GM12801 (cell line): ENCODE measurements around the gene TMEM266.

ENCODE experiments used
- TF ChIP-seq, protein P1 (sequence below): IDR thresholded peaks from one replicate; pipeline ENCODE4 v1.5.1; 2011; ENCODE audit warnings: control low read depth; ENCODE audit not compliant: insufficient read length; ENCODE audit errors: extremely low read depth

TMEM266 gene

DNA sequence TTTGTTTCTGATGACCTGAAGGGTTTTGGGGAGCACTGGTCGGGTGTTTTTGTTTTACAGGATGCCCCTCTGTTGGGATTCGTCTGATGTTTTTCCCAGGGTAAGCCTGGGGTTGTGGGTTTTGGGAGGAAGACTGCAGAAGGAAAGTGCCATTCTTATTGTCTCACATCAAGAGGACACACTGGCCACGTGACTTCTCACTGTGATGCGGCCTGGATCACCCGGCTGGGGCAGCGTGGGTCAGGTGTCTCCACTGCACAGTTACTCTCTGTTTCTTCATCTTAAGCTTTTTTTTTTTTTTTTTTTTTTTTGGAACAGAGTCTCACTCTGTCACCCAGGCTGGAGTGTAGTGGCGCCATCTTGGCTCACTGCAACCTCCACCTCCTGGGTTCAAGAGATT is 120.5 kb downstream of the TMEM266 start:
- TF ChIP-seq, protein P1, sequence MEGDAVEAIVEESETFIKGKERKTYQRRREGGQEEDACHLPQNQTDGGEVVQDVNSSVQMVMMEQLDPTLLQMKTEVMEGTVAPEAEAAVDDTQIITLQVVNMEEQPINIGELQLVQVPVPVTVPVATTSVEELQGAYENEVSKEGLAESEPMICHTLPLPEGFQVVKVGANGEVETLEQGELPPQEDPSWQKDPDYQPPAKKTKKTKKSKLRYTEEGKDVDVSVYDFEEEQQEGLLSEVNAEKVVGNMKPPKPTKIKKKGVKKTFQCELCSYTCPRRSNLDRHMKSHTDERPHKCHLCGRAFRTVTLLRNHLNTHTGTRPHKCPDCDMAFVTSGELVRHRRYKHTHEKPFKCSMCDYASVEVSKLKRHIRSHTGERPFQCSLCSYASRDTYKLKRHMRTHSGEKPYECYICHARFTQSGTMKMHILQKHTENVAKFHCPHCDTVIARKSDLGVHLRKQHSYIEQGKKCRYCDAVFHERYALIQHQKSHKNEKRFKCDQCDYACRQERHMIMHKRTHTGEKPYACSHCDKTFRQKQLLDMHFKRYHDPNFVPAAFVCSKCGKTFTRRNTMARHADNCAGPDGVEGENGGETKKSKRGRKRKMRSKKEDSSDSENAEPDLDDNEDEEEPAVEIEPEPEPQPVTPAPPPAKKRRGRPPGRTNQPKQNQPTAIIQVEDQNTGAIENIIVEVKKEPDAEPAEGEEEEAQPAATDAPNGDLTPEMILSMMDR: no peak

DNA sequence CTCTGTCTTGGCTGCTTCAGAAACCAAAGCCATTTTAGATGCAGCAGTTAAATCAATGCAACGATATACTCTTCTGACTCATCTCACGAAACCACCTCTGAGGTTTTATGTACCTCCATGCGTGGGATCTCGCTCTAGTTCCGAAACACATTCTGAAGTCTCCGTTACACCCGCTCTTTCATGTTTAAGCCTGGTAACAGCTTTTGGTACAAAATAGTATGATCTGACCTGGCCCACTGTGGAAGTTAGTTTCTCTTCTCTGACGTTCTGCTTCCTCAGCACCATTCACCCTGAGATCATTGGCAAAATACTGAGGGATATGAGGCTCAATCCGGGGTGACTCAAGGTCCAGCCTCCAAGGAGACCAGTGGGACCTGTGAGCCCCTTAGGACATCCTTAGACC is 121.9 kb downstream of the TMEM266 start:
- TF ChIP-seq, protein P1: no peak

DNA sequence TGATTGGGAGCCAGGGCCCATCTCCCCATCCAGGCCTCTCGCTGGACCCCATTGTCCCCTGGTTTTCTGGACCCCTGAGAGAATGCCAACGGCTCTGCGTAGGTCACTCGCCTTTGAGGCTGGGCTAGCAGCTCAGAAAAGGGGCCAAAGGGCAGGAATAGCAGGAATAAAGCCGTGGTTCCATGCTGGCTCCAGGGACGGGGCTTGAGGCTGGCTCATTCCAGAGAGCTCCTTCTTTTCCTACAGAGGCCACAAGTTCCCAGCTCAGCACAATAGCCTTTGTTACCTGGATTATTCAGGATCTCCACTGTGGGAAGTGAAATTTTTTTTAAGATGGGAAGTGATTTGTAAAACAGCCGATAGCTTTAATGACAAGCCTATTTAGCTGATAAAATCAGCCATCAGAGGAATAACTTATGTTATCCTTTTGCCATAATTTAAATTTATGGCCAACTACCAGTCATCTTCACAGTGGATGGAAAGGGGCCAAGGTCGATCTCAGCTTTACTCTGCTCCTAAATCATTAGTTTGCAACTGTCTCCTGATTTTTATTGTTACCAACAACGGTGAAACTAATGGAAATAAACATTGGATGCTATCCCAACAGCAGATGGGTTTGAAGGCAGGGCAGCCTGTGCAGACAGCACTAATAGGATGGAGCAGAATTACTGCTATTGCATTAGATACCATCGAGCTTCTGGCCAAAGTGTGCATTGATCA is 124.3 kb downstream of the TMEM266 start:
- TF ChIP-seq, protein P1: no peak

DNA sequence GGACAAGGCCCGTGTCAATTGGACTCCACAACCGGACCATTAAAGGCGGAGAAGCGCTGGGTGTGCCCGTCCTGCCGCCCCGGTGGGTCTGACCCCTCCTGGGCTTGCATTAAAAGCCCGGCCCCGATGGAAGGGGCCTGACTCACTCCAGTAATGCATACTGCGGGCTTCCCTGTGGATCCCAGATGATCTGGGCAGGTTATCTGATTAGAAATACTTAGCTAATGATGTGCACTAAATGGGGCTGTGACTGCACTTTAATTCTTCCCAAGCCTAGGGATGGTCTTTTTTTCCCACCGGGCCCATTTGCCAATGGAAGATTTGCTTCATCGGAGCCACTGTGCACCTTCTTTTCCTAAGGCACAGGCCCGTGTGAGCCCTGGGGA is 124.9 kb downstream of the TMEM266 start:
- TF ChIP-seq, protein P1: no peak

DNA sequence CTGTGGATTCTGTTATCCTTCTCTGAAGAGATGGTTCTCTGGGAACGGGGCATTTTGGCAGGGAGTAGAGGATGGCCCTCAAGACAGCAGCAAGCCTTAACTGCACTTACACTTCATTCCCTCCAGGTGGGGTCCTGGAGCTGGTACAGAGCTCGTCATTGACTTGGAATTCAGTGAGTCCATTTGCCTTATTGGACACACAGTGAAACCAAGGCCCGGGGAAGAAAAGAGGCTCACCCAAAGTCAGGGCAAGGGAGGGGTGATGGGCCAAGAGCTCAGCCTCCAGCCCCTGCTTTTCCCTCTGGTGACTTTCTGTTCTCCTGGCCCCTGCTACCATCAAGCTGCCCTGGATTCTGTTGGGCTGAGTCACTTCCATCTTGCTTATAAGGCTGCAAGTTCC is 125.9 kb downstream of the TMEM266 start:
- TF ChIP-seq, protein P1: no peak

DNA sequence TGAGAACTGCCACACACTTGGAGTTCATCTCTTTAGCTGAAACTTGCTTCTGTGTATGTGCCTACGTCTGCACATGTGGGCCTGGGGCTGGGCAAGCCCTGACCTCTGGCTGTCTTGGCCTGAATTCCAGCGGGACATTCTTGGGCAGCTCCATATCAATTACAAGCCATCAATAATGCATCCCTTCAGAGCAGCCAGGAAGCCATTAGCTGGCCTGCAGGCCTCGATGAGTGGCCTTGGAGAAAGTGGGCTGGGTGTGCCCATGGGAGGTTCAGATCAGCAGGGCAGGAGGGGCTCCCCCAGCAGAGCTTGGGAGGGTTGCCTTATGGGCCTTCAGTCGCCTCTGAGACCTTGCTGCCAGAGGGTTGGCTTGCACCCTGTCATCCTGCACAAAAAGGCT is 127.4 kb downstream of the TMEM266 start:
- TF ChIP-seq, protein P1: no peak

DNA sequence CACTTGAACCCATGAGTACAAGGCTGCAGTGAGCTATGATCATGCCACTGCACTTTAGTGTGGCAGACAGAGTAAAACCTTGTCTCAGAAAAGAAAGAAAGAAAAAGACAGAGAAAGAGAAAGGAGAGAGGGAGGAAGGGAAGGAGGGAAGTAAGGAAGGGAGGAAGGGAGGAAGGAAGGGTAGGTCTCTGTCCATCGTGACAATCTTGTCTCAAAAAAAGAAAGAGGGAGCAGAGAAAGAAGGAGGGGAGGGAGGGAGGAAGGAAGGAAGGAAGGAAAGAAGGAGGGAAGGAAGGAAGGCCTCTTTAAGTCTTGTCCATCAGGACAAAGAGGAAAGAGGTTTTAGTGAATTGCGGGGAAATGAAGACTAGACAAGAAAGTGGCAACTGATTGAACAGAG is 129.3 kb downstream of the TMEM266 start:
- TF ChIP-seq, protein P1: no peak
